Stomach (tissue), 9 donors: ENCODE measurements around the gene PNPLA8. TPM values are rescaled to one million over a fixed set of nuclear protein-coding genes. Genes with fewer than 3 reads are reported as not detected.
A peak's percentile ranks its signal among the peaks of the same experiment; 100 is the strongest.

Source experiments
- DNase-seq, 2 donors: peaks; one replicate each; pipeline versions ENCODE4 v3.0.0 to v3.0.0-alpha.2; 2013 to 2019
- H3K27ac ChIP-seq, 5 donors: fragments of 200-600 bp in 4 of 5; sonication (generic) in 4 of 5; one replicate each; pipeline ENCODE4 v1.5.1; 2013 to 2019; ENCODE audit warnings: mild to moderate bottlenecking in 1 of 5, moderate library complexity in 1 of 5
- H3K27me3 ChIP-seq, 3 donors: fragments of 200-600 bp; sonication (generic); one replicate each; pipeline ENCODE4 v1.5.1; 2017 to 2019; ENCODE audit warnings: mixed run types in 1 of 3
- H3K36me3 ChIP-seq, 4 donors: fragments of 200-600 bp; sonication (generic); 1 replicate in 3 of 4; 2 replicates in 1 of 4; pipeline ENCODE4 v1.5.1; 2016 to 2019
- H3K4me1 ChIP-seq, 4 donors: fragments of 200-600 bp; sonication (generic); one replicate each; pipeline ENCODE4 v1.5.1; 2016 to 2019
- H3K4me3 ChIP-seq, 4 donors: fragments of 200-600 bp; sonication (generic) in 3 of 4; one replicate each; pipeline ENCODE4 v1.5.1; 2016 to 2019; ENCODE audit warnings: mild to moderate bottlenecking in 1 of 4
- H3K9me3 ChIP-seq, 4 donors: fragments of 200-600 bp; sonication (generic); one replicate each; pipeline ENCODE4 v1.5.1; 2016 to 2019
- CTCF ChIP-seq, 7 experiments: fragments of 450-650 bp in 4 of 7; fragments of 200-600 bp in 3 of 7; sonication (generic) in 3 of 7; IDR thresholded peaks; one replicate each; pipeline ENCODE4 v1.5.1; 2016 to 2019; ENCODE audit warnings: antibody characterized with exemption in 7 of 7, control low read depth in 2 of 7, mild to moderate bottlenecking in 1 of 7
- EP300 ChIP-seq: sonication (generic); formaldehyde crosslinking; IDR thresholded peaks from one replicate; pipeline ENCODE4 v1.6.1; 2017; ENCODE audit warnings: antibody characterized with exemption
- POLR2A ChIP-seq, 4 donors: fragments of 450-650 bp; IDR thresholded peaks; one replicate each; pipeline ENCODE4 v1.6.1; 2016; ENCODE audit warnings: antibody characterized with exemption in 4 of 4, control low read depth in 2 of 4, mild to moderate bottlenecking in 1 of 4, moderate library complexity in 1 of 4
- POLR2AphosphoS5 ChIP-seq, 3 donors: sonication (generic); formaldehyde crosslinking; IDR thresholded peaks; one replicate each; pipeline ENCODE4 v1.6.1; 2016; ENCODE audit warnings: antibody characterized with exemption in 3 of 3
- whole genome bisulfite sequencing, 5 donors: extraction: QIAGEN DNeasy Blood & Tissue Kit in 3 of 5; methylation state at CpG; one replicate each; pipeline versions ENCODE4 v1.1.5 to v1.1.7; 2013 to 2018; 5-methylcytosine and 5-hydroxymethylcytosine counted together
- intact Hi-C: fragments of 100-400 bp; cut with DNase I; formaldehyde crosslinking; loops from one replicate; pipeline ENCODE4 v1.15.1; 2023; ENCODE audit warnings: low total_unique reads
- polyA plus RNA-seq, 3 donors: library from polyadenylated mRNA; stranded (reverse); fragments of 200-250 nt; gene quantifications; one replicate each; pipeline ENCODE4 v1.2.3, GENCODE V29; 2013
- total RNA-seq, 5 donors: library from RNA; depleted of rRNA; stranded (reverse); fragments of >200 nt; gene quantifications; one replicate each; pipeline versions ENCODE4 v1.1.0 to v1.2.3, GENCODE V29; 2014 to 2016
- donor health status: healthy with polysubstance abuse.
- donor health status: Bipolar disorder and iron deficiency.
- donor health status: healthy.

The PNPLA8 gene
- total and polyA plus RNA-seq, 8 donors: 0.87 to 43.5 (median 16.7) TPM

GRCh38 chr7:108463613-108464012 is 62.3 kb downstream of the PNPLA8 start:
- TF ChIP-seq POLR2A (IDR thresholded peaks at IDR 0.05): no peak
- TF ChIP-seq POLR2AphosphoS5 (IDR thresholded peaks at IDR 0.05): no peak
- TF ChIP-seq EP300: no peak
- no peak for TF ChIP-seq CTCF (IDR thresholded peaks at IDR 0.05)
- Histone ChIP-seq H3K27me3 (peaks cover 0 to 11% (median 0%) of the 10 kb centered on the region in 3 donors), H3K4me3 (no peak overlapping the region), H3K9me3 (no peaks in the 10 kb centered on the region), H3K4me1 (no peaks in the 10 kb centered on the region), H3K27ac (no peak overlapping the region), H3K36me3 (no peaks in the 10 kb centered on the region)
- intact Hi-C loops: no loop called here
- WGBS, 5 donors: 9 to 39% (median 26%) methylated on average over 2 of the region's 2 CpGs
- DNase-seq: peak in 1 of 2 donors; percentile 23

- WGBS, 5 donors: 76 to 86% (median 83%) methylated on average over 3 of the region's 3 CpGs
- no peak overlapping the region for H3K4me3 ChIP-seq
- H3K4me1 ChIP-seq: peaks cover under 1 to 5% (median 5%) of the 10 kb centered on the region in 4 donors
- intact Hi-C loops: no loop called here
- peaks cover 0 to 29% (median 0%) of the 10 kb centered on the region in 3 donors for H3K27me3 ChIP-seq
- H3K27ac ChIP-seq: no peak overlapping the region
- DNase-seq: peak in 1 of 2 donors; percentile 29
- H3K9me3 ChIP-seq: no peaks in the 10 kb centered on the region
- H3K36me3 ChIP-seq: no peaks in the 10 kb centered on the region
- TF ChIP-seq POLR2AphosphoS5 (IDR thresholded peaks at IDR 0.05) (no peak), POLR2A (IDR thresholded peaks at IDR 0.05) (no peak), EP300 (no peak), CTCF (IDR thresholded peaks at IDR 0.05) (no peak)
Measured at GRCh38 chr7:108461840-108462239, 64.1 kb downstream of the PNPLA8 start.

- H3K36me3 ChIP-seq: no peaks in the 10 kb centered on the region
- no peak for DNase-seq
- WGBS, 5 donors: 83 to 100% (median 93%) methylated on average over 1 of the region's 1 CpG
- H3K4me1 ChIP-seq: peaks cover 9 to 14% (median 14%) of the 10 kb centered on the region in 4 donors
- intact Hi-C loops: no loop called here
- TF ChIP-seq POLR2AphosphoS5 (IDR thresholded peaks at IDR 0.05) (no peak), CTCF (IDR thresholded peaks at IDR 0.05) (no peak), EP300 (no peak), POLR2A (IDR thresholded peaks at IDR 0.05) (no peak)
- no peak overlapping the region for H3K27ac ChIP-seq
- no peak overlapping the region for H3K4me3 ChIP-seq
- H3K27me3 ChIP-seq: peaks cover under 1 to 38% (median 9%) of the 10 kb centered on the region in 3 donors
- no peaks in the 10 kb centered on the region for H3K9me3 ChIP-seq
Measured at GRCh38 chr7:108460964-108461363, 65.0 kb downstream of the PNPLA8 start.

- WGBS, 5 donors: 36 to 44% (median 44%) methylated on average over 3 of the region's 3 CpGs
- Histone ChIP-seq H3K36me3 (no peaks in the 10 kb centered on the region), H3K27ac (no peak overlapping the region), H3K27me3 (peaks cover 9 to 47% (median 18%) of the 10 kb centered on the region in 3 donors), H3K9me3 (no peaks in the 10 kb centered on the region), H3K4me3 (no peak overlapping the region), H3K4me1 (peaks cover 18 to 23% (median 23%) of the 10 kb centered on the region in 4 donors)
- TF ChIP-seq POLR2A (IDR thresholded peaks at IDR 0.05) (no peak), CTCF (IDR thresholded peaks at IDR 0.05) (peak in 5 of 7 experiments; percentile 20 to 40 (median 32))
- DNase-seq: peak in 1 of 2 donors; percentile 63
- intact Hi-C loops: loop anchor here (10.0 kb wide), 1 partner anchor 275 kb away; no protein-coding TSS in a partner anchor
Measured at GRCh38 chr7:108459922-108460551, 65.9 kb downstream of the PNPLA8 start.
